GM18505 (cell line): ENCODE data around the gene TTC31.

Experiments
- ATAC-seq: cut with Tn5 transposase; IDR thresholded peaks from one replicate; pipeline ENCODE4 v1.9.1; 2021; ENCODE audit not compliant: unreplicated experiment
- POLR2A ChIP-seq: IDR thresholded peaks from 4 replicates; pipeline ENCODE4 v1.6.1; 2011; ENCODE audit warnings: borderline replicate concordance; ENCODE audit not compliant: insufficient read depth, insufficient read length; ENCODE audit errors: extremely low read depth

Gene TTC31

GRCh38 chr2:74537140-74537539, 54.3 kb downstream of the TTC31 start:
- TF ChIP-seq POLR2A, result no peak
- ATAC-seq, result no peak

GRCh38 chr2:74538881-74539339, 56.0 kb downstream of the TTC31 start:
- no peak for ATAC-seq
- no peak for TF ChIP-seq POLR2A

GRCh38 chr2:74540291-74540690, 57.4 kb downstream of the TTC31 start:
- ATAC-seq, result no peak
- no peak for TF ChIP-seq POLR2A

GRCh38 chr2:74542978-74543377, 60.1 kb downstream of the TTC31 start:
- no peak for TF ChIP-seq POLR2A
- ATAC-seq, result no peak
